GM12891 (cell line): Measurements from ENCODE around the gene PTP4A1.

Experiments used
- POLR2A ChIP-seq: IDR thresholded peaks from 2 replicates; pipeline ENCODE4 v1.6.1; 2011; ENCODE audit warnings: low read depth, low read length, control low read depth
- POLR2AphosphoS5 ChIP-seq: IDR thresholded peaks from 2 replicates; pipeline ENCODE4 v1.6.1; 2011; ENCODE audit warnings: low read depth, low read length, control low read depth
- TAF1 ChIP-seq: IDR thresholded peaks from 2 replicates; pipeline ENCODE4 v1.6.1; 2011; ENCODE audit warnings: low read depth, low read length, control low read depth

GRCh38 chr6:63573076-63573898 is 1.0 kb downstream of the PTP4A1 start:
- peak; percentile 92 for TF ChIP-seq POLR2A
- peak; percentile 82 for TF ChIP-seq POLR2AphosphoS5
- TF ChIP-seq TAF1, result peak; percentile 57; the same call in 1 of the 2 replicates
